ENCODE results near the gene ZNF609.

ZNF609 gene

DNA sequence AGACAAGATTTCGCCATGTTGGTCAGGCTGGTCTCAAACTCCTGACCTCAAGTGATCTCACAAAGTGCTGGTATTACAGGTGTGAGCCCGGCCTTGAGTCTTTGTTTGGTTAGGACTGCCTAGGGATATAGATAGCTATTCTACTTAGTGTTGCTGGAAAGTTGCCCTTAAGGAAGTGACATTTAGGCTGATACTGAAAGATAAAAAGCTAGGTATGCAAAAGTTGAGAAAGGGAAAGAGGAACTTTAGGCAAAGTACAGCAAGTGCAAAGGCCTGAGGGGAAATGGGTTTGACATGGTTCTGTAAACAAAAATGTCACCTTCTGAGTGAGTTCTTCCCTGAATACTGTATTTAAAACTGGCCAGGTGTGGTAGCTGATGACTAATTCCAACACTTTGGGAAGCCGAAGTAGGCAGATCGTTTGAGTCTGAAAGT, 111.5 kb downstream of the ZNF609 start:
- H3K4me3 ChIP-seq (ENCODE audit: control insufficient read depth, low read depth, low read length) = no peak overlapping the region
- DNase-seq (ENCODE audit: low read depth) = no peak
- no peak for TF ChIP-seq CTCF (conservative IDR thresholded peaks at IDR 0.05; ENCODE audit: control insufficient read depth, insufficient read depth, low read depth, low read length)

- TF ChIP-seq CTCF (conservative IDR thresholded peaks at IDR 0.05; ENCODE audit: control insufficient read depth, insufficient read depth, low read depth, low read length) = no peak
- no peak overlapping the region for H3K4me3 ChIP-seq (ENCODE audit: control insufficient read depth, low read depth, low read length)
- DNase-seq (ENCODE audit: low read depth) = no peak
Measured at GRCh38 chr15:64572856-64573255, 112.5 kb downstream of the ZNF609 start.

DNA sequence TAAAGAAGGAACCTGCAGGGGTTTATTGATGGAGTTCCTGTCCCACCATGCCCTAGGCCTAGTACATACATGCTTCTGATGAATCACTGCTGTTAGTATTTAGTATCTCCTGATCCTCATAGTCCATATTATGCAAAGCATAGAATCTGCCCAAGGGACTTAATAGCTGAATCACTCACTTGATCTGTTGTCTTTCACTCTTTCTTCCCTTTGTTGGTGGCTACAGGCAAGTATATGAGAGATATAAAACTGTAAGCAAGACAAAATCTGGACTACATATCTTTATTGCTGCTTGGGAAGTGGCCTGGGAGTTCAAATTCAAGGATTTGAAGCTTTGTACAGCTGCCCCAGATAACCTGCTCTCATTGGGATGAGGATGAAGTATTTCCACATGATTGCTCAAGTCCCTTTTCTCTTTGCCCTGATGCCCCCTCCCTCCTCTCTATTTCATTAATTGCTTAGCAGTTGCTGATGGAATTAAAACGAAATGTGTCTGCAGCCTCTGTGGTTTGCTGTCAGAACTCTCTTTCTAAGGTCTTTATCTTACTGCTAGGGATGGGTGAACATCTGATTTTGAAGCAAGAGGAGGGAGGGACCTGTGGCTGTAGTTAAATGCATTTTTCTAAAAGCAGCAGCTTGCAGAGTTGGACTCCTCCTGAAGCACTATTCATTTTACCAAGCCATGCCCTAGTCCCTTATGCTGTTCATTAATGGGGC, 114.1 kb downstream of the ZNF609 start:
- peak; percentile 84 for DNase-seq (ENCODE audit: low read depth)
- H3K4me3 ChIP-seq (ENCODE audit: control insufficient read depth, low read depth, low read length) = no peak overlapping the region
- no peak for TF ChIP-seq CTCF (conservative IDR thresholded peaks at IDR 0.05; ENCODE audit: control insufficient read depth, insufficient read depth, low read depth, low read length)

GRCh38 chr15:64580696-64581407, 120.5 kb downstream of the ZNF609 start:
- no peak for DNase-seq (ENCODE audit: low read depth)
- no peak overlapping the region for H3K4me3 ChIP-seq (ENCODE audit: control insufficient read depth, low read depth, low read length)
- no peak for TF ChIP-seq CTCF (conservative IDR thresholded peaks at IDR 0.05; ENCODE audit: control insufficient read depth, insufficient read depth, low read depth, low read length)

- no peak overlapping the region for H3K4me3 ChIP-seq (ENCODE audit: control insufficient read depth, low read depth, low read length)
- no peak for DNase-seq (ENCODE audit: low read depth)
- no peak for TF ChIP-seq CTCF (conservative IDR thresholded peaks at IDR 0.05; ENCODE audit: control insufficient read depth, insufficient read depth, low read depth, low read length)
Measured at GRCh38 chr15:64581408-64581761, 121.0 kb downstream of the ZNF609 start.

GRCh38 chr15:64582202-64582601, 121.8 kb downstream of the ZNF609 start:
- TF ChIP-seq CTCF (conservative IDR thresholded peaks at IDR 0.05; ENCODE audit: control insufficient read depth, insufficient read depth, low read depth, low read length) = no peak
- DNase-seq (ENCODE audit: low read depth) = no peak
- no peak overlapping the region for H3K4me3 ChIP-seq (ENCODE audit: control insufficient read depth, low read depth, low read length)

Data from fibroblast of mammary gland (primary cell).